NT2/D1 (cell line): ENCODE data around the gene OTOG.

Experiments
- SUZ12 ChIP-seq: IDR thresholded peaks from 2 replicates; pipeline ENCODE4 v1.6.1; 2011; ENCODE audit not compliant: insufficient read length, insufficient read depth; ENCODE audit errors: extremely low read depth
- YY1 ChIP-seq: IDR thresholded peaks from 2 replicates; pipeline ENCODE4 v1.6.1; 2011; ENCODE audit not compliant: insufficient read length, insufficient read depth

- no peak for TF ChIP-seq YY1
- no peak for TF ChIP-seq SUZ12
Observed at GRCh38 chr11:17560281-17561110, 13.4 kb downstream of the OTOG start.
